HCT116 (cell line): ENCODE measurements around the gene PHC1. TPM values are rescaled to one million over a fixed set of nuclear protein-coding genes. Genes with fewer than 3 reads are reported as not detected.
A peak's percentile ranks its signal among the peaks of the same experiment; 100 is the strongest.

ENCODE experiments used
- ATAC-seq: fragments of 200-7000 bp; cut with Tn5 transposase; 2 replicates; pipeline ENCODE4 v1.9.1; 2020; ENCODE audit warnings: mild to moderate bottlenecking, moderate library complexity
- BruUV-seq: library from RNA; stranded (reverse); fragments of 400-500 nt; replicated peaks from 2 replicates; lab custom pipeline; 2021; lab: Mats Ljungman, UMichigan
- CTCF ChIA-PET: fragments of 300-600 bp; sonication (Branson Sonifier 250); formaldehyde crosslinking; loops from one replicate; lab custom pipeline; 2021; ENCODE audit warnings: antibody characterized with exemption; lab: Charles Lee
- POLR2A ChIA-PET: fragments of 300-600, 350-600 bp; sonication (Branson Sonifier 250); formaldehyde crosslinking; loops from one replicate; lab custom pipeline; 2021; ENCODE audit warnings: antibody characterized with exemption; lab: Charles Lee
- RAD21 ChIA-PET, 2 experiments: fragments of 300-600 bp; sonication (Branson Sonifier 250); formaldehyde crosslinking; loops; one replicate each; lab custom pipeline; 2023; ENCODE audit warnings: low total read pairs in 2 of 2; ENCODE audit not compliant: uncharacterized antibody in 2 of 2, unreplicated experiment in 2 of 2, low non-redundant PET in 1 of 2; lab: Charles Lee
- DNase-seq: peaks from one replicate; pipeline ENCODE4 v3.0.0-alpha.2; 2010; ENCODE audit warnings: low read depth, low spot score
- H2AFZ ChIP-seq: fragments of 200-600 bp; shearing (Covaris generic), sonication (generic); 2 replicates; pipeline ENCODE4 v1.6.1; 2017; ENCODE audit warnings: low read depth, mixed run types, mixed read lengths, antibody characterized with exemption, low read length; ENCODE audit not compliant: poor library complexity, severe bottlenecking
- H3K27ac ChIP-seq: 2 replicates; pipeline ENCODE4 v1.5.1; 2012; ENCODE audit warnings: low read depth, low read length
- H3K27me3 ChIP-seq: fragments of 200-600 bp; sonication (generic); 2 replicates; pipeline ENCODE4 v1.6.1; 2016; ENCODE audit warnings: mixed run types, low read length, mixed read lengths; ENCODE audit not compliant: insufficient read depth
- H3K36me3 ChIP-seq, 2 experiments: fragments of 200-500 bp in 1 of 2; fragments of 200-600 bp in 1 of 2; sonication (Bioruptor generic) in 1 of 2; sonication (generic) in 1 of 2; 2 replicates each; pipeline versions ENCODE4 v1.5.1 to v1.6.1; 2014 to 2016; ENCODE audit warnings: low read length in 2 of 2, inconsistent platforms in 1 of 2, mixed read lengths in 1 of 2, mixed run types in 1 of 2; ENCODE audit not compliant: insufficient read depth in 2 of 2, control insufficient read depth in 1 of 2
- H3K4me1 ChIP-seq, 2 experiments: fragments of 200-600 bp in 1 of 2; sonication (generic) in 1 of 2; 2 replicates each; pipeline versions ENCODE4 v1.5.1 to v1.6.1; 2012 to 2017; ENCODE audit warnings: low read length in 2 of 2, inconsistent platforms in 1 of 2, mild to moderate bottlenecking in 1 of 2, mixed read lengths in 1 of 2, mixed run types in 1 of 2, moderate library complexity in 1 of 2; ENCODE audit not compliant: insufficient read depth in 2 of 2, control insufficient read depth in 1 of 2
- H3K4me2 ChIP-seq: fragments of 200-600 bp; sonication (generic); 2 replicates; pipeline ENCODE4 v1.6.1; 2017; ENCODE audit warnings: mixed run types, low read length, mixed read lengths
- H3K4me3 ChIP-seq, 2 experiments: fragments of 200-600 bp in 1 of 2; sonication (generic) in 1 of 2; replicated peaks in 1 of 2; 2 replicates each; pipeline ENCODE4 v1.5.1; 2011 to 2016; ENCODE audit warnings: low read length in 2 of 2, control low read depth in 1 of 2, low read depth in 1 of 2, mild to moderate bottlenecking in 1 of 2, mixed read lengths in 1 of 2, mixed run types in 1 of 2
- H3K79me2 ChIP-seq: fragments of 200-600 bp; sonication (generic); 2 replicates; pipeline ENCODE4 v1.6.1; 2017; ENCODE audit warnings: mild to moderate bottlenecking, mixed run types, low read length, moderate library complexity, mixed read lengths; ENCODE audit not compliant: insufficient read depth
- H3K9ac ChIP-seq: fragments of 200-600 bp; sonication (generic); 2 replicates; pipeline ENCODE4 v1.6.1; 2016; ENCODE audit warnings: low read length, mixed read lengths
- H3K9me2 ChIP-seq: fragments of 200-600 bp; sonication (generic), shearing (Covaris generic); 2 replicates; pipeline ENCODE4 v1.6.1; 2017; ENCODE audit warnings: mixed run types, mild to moderate bottlenecking, moderate library complexity; ENCODE audit not compliant: insufficient read depth
- H3K9me3 ChIP-seq, 2 experiments: fragments of 200-500 bp in 1 of 2; fragments of 200-600 bp in 1 of 2; sonication (Bioruptor generic) in 1 of 2; sonication (generic) in 1 of 2; 2 replicates each; pipeline ENCODE4 v1.6.1; 2014 to 2017; ENCODE audit warnings: low read length in 2 of 2, mixed read lengths in 2 of 2, inconsistent platforms in 1 of 2, low read depth in 1 of 2, mild to moderate bottlenecking in 1 of 2, mixed run types in 1 of 2, moderate library complexity in 1 of 2; ENCODE audit not compliant: control insufficient read depth in 1 of 2, insufficient read depth in 1 of 2
- H4K20me1 ChIP-seq: fragments of 200-600 bp; sonication (generic), shearing (Covaris generic); 2 replicates; pipeline ENCODE4 v1.6.1; 2017; ENCODE audit warnings: mixed run types, mild to moderate bottlenecking, moderate library complexity; ENCODE audit not compliant: insufficient read depth
- EZH2phosphoT487 ChIP-seq: fragments of 200-600 bp; IDR thresholded peaks from 2 replicates; pipeline ENCODE4 v1.6.1; 2018; ENCODE audit warnings: antibody characterized with exemption, borderline replicate concordance
- JUND ChIP-seq: IDR thresholded peaks from 2 replicates; pipeline ENCODE4 v1.6.1; 2012
- RAD21 ChIP-seq: IDR thresholded peaks from 2 replicates; pipeline ENCODE4 v1.6.1; 2012; ENCODE audit warnings: low read depth, mild to moderate bottlenecking
- REST ChIP-seq: IDR thresholded peaks from 2 replicates; pipeline ENCODE4 v1.6.1; 2012; ENCODE audit warnings: low read depth
- SRF ChIP-seq: IDR thresholded peaks from 2 replicates; pipeline ENCODE4 v1.6.1; 2012; ENCODE audit warnings: low read depth
- intact Hi-C: fragments of 100-400 bp; cut with micrococcal nuclease; formaldehyde crosslinking; loops from 2 replicates; pipeline ENCODE4 v1.10.0; 2022
- total RNA-seq: library from RNA; stranded (reverse); gene quantifications from one replicate; pipeline ENCODE4 v1.2.1, GENCODE V29; 2021; ENCODE audit not compliant: unreplicated experiment

The PHC1 gene
- total RNA-seq, 1 experiment from 2014 or later, result 22.8 TPM

- no peak for TF ChIP-seq REST
- TF ChIP-seq, all 23 proteins: peak for 4
Measured at GRCh38 chr12:8914716-8915526, 612 bp downstream of the PHC1 start (continued).

- H3K4me3 ChIP-seq, result no peak overlapping the region
- no peaks in the 10 kb centered on the region for H3K36me3 ChIP-seq
- intact Hi-C loops, result no loop called here
- DNase-seq (no peak), ATAC-seq (no peak)
- no peaks in the 10 kb centered on the region for H3K27me3 ChIP-seq
- peak overlapping the region; percentile 96; the same call in 1 of the 2 replicates for H3K4me2 ChIP-seq
- no peak overlapping the region for H3K9ac ChIP-seq
- no peak overlapping the region for H3K27ac ChIP-seq
- TF ChIP-seq JUND (no peak), SRF (no peak), RAD21 (no peak), EZH2phosphoT487 (no peak)
- no peak overlapping the region for H2AFZ ChIP-seq
- H3K79me2 ChIP-seq, result no peaks in the 10 kb centered on the region
- ChIA-PET CTCF (no interaction called here), POLR2A (no interaction called here), RAD21 (no interaction called here)
- BruUV-seq, result no TSS peak
- no peaks in the 10 kb centered on the region for H3K9me3 ChIP-seq
- H3K9me2 ChIP-seq, result no peaks in the 10 kb centered on the region
- peaks cover 14 to 27% of the 10 kb centered on the region in 2 experiments; a peak in 3 of 4 replicates for H3K4me1 ChIP-seq
- H4K20me1 ChIP-seq, result no peaks in the 10 kb centered on the region
Measured at GRCh38 chr12:8916154-8916553, 1.8 kb downstream of the PHC1 start.
